ENCODE data around the gene C10orf90. TPM values are rescaled to one million over a fixed set of nuclear protein-coding genes. Genes with fewer than 3 reads are reported as not detected.
A peak's percentile ranks its signal among the peaks of the same experiment; 100 is the strongest.

The C10orf90 gene
- polyA plus RNA-seq, 5 donors: 13.0 to 29.3 (median 16.3) TPM

DNA sequence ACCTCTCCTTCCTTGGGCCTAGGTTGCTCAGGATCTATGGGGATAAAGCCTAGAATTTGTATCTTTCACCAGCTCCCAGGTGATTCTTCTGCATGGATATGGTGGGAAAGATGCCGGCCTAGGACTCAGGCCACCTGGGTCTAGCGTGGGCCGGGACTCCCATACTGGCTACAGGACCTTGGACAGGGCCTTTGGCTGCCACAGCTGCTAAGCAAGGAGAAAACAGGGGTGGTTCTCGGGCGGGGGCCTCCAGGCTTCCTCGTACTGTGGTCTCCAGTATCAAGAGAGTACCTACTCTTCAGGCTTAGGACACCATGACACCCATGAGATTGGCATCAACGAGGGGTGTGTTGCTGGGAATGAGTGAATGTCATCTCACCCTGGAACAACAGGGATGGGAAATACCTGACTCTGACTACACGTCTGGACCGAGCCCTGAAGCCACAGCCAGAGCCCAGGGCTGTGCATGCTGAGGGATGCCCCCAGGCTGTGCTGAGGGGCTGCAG, 161.9 kb downstream of the C10orf90 start:
- no peak for DNase-seq

DNA sequence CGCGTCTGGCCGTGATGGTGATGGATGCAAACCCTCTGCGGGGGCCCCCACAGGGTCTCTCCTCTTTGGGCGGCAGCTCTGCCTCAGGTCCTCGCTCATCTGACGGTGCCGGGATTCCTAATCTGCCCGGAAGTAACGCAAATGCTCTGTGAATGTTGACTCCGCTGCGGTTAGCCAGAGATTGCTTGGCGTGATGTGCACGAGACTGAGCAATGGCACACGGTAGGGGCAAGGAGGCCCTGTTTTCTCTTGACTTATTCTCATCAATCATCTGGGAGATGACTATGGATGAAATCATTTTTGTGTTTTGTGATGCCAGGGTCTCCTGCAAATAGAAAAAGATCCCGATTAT, 165.8 kb downstream of the C10orf90 start:
- DNase-seq: no peak

DNA sequence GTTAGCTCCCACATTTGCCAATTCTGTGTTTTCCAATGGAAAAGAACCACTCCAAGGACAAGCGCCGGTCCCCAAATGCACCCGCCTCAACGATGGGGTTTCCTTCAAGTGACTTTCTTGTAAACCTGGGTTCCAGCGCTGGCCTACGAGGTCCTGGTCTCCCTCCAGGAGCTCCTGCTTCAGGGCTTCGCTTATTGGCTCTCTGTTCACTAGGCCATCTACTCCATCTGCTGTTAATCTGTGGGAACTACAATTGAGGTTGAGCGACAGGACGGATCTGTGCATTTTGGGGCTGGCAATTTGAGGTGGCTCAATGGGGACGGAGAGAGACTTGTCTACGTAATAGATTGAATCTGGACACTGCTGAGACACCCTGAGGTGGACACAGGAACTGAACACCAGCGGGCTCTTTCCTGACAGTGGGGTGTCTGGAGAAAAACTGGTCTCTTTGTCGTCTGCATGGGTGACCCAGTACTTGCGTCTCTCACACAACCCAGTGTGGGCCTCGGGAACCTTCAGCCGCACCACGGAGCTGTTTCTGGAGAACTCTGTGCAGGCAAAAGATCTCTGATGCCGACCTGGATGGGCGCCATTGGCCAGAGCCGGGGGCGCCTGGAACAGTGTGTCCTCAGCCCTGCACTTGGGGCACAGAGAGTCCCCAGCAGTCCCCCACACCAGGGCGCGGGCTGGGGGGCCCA, 166.3 kb downstream of the C10orf90 start:
- peak; percentile 43 to 60 for DNase-seq

DNA sequence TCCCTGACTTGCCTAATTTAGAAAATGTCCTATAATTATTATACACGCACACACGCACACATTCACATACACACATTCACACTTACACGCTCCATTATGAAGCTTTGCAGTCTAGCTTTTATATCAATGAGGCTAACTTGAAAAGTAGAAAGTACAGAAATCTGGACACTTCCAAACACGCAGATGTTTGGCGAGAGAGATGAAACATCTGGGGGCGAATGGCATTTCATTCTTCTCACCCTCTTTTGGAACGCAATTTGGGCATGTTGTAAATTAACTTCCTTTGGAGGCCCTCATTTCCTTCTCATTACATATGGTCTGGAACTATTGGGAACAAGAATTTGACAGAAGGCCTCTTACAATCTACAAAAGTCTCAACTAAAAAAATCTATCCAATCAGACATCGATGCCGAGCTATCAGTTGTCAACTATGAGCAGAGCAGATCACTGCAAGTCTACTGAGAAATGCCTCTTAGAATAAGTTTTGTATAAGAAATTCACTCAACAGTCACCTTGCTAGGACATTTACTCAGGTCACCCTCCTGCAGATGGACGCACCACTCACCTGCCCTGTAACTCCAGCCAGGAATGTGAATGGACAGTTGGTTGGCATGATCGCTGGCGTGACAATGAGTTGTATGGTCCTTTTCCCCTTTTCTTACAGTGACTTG, 167.0 kb downstream of the C10orf90 start:
- peak; percentile 17 to 22 for DNase-seq

DNA sequence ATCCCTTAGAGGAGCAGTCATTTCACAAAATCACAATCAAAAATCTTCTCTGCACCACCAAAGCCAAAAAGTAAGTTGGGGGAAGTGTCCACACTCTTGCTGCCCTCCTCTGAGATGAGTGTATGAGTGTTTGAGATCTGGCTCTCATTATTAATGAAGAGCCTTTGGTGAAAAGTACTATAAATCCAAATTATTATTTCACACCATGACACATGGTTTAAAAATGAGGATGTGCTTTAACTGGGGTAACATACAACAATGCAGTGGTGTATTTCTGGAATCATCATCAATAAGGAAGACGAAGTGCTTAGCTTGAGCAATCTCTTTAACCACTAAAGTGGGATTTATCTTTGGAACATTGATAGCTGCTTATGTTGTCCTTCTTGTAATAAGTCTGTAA, 168.1 kb downstream of the C10orf90 start:
- no peak for DNase-seq

DNA sequence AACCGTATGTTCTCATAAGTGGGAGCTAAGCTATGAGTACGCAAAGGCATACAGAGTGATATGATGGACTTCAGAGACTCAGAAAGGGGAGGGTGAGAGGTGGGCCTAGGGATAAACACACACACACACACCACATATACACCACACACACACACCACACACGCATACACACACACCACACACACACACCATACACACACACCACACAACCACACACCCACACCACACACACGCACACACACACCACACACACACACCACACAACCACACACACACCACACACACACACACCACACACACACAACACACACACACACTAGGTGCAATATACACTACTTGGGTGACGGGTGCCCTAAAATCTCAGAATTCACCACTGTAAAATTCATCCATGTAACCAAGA, 168.7 kb downstream of the C10orf90 start:
- no peak for DNase-seq

DNA sequence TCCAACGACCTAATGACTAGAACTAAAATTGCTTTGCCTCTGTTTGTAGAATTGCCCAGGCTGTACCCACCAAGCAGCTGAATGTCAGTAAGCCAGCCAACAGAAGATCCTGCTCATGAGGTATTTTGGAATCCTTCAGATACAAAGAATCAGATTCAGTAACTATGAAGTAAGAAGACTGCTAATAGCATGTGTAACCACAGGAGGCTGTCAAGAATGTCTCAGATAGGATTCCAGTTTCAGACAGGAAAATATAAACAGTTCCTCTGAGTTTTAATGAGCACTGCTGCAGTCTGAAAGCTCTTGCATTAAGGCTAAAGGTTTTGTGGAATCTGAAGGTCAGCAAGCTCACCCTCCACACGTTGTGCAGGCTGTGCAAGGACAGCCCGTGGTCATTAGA, 169.6 kb downstream of the C10orf90 start:
- DNase-seq: no peak

DNA sequence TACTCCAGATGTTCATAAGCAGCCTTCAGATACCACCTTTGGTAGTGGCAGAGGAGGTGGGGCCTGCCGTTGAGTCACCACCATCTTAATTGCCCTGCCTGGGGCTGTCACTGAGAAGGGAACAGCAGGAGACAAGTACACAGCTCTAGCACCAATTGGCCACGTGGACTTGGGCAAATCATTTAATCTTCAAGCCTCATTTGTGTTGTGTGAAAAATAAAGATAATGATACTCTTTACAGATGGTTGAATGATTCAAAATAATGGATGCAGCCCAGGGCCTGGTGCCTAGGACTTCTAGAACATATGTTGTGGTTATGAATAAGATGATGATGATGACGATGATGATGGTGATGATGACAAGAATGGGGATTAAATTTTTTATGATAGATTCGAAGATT, 170.3 kb downstream of the C10orf90 start:
- no peak for DNase-seq

DNA sequence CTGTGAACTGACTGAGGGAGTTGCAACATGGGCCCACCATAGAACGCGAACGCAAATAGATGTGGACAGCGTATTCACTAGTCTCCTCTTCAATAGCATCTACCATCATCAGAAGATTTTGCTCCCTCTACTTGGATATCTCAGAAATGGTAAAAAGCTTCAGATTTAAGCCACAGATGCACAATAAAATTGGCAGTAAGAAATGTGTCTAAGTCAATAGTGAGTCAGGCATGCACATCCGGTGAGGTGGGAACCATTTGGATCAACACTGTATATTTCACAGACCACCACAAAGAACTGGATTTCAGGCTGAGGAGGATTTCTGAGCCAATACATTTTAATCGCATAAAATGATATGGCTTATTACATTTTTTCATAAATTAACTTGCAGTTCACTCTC, 170.7 kb downstream of the C10orf90 start:
- DNase-seq: no peak

DNA sequence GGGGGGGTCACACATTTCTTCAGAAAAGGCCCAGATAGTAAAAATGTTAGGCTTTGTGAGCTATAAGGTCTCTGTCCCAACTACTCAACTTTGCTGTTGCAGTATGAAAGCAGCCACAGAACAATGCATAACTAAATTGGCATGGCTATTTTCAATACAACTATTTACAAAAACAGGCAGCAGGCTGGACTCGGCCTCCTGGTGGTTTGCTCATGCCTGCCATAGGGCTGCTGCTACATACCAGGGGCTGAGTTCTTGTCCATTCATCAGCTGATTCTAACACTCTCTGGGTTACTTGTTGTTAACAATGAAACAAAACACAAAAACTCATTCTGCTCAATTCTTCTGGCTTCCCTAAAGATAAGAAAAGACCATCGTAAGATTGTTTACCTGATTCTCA, 172.8 kb downstream of the C10orf90 start:
- DNase-seq: no peak

DNA sequence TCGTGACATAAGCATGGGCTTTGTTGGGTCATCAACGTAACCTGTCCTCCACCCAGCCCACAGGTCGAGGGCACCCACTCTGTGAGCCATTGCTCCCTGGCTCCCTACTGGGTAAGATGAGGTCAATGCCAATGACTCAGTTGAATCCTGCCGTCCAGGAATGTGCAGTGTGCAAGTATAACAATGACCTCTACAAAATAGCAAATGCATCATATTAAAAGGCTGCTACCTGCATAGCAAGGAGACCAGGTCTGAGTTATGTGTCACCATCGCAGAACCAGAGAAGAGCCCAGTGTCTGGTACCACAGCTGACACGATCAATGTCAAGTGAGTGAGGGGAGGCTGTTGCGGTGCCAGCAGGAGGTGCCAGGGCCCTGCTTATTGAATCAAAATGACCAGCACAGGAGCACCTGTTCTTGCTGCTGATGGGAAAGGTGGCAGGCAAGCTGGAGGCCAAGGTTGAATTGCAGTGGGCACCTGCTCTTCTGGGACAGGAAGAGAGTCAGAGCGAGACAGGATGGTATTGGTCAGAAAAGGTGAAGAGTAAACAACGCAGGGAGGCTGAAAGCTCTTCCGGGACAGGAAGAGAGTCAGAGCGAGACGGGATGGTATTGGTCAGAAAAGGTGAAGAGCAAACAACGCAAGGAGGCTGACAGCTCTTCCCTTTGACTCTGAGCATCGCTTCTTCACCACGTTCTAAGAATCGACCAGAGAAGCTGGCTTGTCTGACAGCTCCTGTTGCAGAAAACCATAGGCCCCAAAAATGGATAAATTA, 173.5 kb downstream of the C10orf90 start:
- DNase-seq: no peak

DNA sequence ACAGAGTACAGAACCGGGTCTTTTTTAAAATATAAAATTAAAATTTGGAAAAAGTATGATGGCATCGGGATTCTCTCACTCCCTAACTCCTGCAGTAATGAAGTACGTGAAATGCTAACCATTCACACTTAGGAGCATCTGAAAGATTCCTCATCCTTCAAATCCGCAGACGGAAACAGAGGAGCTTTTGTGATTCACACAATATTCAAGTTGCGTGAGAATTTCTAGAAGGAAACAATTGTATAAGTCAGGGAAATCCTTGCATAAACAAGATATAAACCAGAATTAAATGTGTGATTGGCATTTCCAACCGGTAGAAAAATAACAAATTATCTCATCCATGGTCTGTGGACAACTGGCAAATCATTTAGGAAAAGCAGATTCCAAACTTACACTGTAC, 179.0 kb downstream of the C10orf90 start:
- no peak for DNase-seq

DNA sequence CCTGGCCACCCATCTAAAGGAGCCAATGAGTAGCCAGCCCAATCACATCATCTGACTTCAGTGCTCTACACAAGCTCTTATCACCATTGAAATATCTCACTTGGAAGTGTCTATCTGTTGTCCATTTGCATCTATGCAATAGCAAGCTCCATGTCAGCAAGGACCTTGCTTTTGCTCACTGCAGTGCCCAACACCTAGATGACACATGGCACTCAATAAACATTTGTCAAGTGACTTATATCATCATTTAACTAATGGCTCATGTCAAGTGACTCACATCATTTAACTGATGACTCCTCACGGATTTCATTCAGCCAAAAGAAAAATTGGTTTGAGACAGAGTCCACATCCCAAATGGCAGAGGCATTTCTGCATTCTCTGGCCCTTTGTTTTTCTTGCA, 189.3 kb downstream of the C10orf90 start:
- DNase-seq: no peak

DNA sequence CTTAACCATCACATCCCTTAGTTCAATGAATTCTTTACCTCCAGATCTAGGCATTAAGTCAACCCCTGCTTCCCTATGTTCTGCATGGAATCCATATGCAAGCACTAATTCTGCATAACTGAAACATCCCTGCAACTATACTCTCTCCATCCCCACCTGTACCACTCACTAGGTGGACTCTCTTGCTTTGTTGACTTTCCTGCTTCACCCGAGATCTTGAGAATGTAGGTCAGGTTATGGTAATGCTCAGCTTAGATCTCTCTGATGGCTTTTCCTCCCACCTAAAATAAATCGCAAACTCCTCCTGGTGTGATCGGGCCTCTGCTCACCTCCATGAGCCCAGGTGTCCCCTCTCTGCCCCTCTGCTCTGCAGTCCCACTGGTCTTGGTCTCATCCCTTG, 189.8 kb downstream of the C10orf90 start:
- no peak for DNase-seq

DNA sequence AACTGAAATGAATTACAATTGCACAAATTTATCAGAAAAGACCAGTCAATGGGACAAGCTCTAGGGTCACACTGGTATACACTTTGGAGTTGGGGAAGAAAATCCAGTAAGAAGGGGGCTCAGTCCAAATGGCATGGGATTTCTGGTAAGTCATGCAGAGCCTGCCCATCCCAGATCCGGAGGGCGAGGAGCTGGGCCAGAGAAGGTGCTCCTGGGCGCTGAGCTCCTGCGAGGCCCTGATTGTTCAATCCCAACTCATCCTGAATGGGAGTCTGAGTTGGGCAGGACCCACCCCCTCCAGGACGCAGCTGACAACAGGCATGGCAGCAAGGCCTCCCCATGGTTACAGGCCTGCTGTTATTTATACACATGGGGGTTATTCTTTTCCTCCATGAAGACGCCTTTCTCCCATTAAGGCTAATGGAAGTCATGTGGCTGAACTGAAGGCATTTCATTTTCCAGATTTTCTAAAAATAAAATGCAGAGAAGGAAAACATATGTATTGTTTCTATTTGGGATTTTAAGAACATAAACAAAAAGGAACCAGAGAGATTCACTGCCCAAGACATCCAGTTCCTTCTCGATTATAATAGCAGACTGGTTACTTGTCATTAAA, 191.1 kb downstream of the C10orf90 start:
- DNase-seq: no peak

DNA sequence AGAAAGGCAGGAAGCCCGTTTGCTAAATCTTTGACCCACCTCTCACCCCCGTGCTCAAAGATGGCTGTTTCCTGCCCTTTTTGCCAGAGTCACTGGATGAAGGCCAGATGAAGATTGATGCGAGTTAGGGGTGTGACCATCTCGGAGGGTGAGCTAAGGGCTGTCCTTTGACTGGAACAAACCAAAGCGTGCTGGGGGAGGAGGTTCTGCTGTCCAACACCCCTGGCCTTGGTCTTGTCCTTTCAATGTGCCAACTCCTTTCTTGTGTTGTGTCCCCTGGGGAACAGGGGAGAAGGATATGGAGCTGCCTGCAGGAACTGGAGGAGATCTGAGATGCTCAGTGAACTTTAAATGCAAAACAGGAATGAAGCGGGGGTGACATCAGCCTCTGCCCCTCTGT, 191.9 kb downstream of the C10orf90 start:
- DNase-seq: no peak

DNA sequence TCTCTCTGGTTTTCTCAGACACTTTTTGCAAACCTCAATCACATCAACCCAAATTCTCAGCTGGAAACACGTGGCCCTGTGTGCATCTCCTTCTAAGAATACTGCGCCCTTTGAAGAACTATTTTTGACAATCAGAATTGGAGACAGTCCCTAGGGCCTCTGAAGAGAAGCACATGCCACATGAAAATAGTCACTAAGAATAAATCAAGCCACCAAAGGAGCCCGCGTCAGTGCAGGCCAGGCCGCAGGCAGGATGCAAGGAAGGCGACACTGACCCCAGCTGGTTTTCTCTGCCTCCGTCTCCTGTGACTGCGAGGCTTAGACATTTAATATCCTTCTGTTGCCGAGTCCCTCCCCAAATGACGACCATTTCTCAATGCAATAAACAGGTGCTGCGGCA, 194.2 kb downstream of the C10orf90 start:
- DNase-seq: no peak

DNA sequence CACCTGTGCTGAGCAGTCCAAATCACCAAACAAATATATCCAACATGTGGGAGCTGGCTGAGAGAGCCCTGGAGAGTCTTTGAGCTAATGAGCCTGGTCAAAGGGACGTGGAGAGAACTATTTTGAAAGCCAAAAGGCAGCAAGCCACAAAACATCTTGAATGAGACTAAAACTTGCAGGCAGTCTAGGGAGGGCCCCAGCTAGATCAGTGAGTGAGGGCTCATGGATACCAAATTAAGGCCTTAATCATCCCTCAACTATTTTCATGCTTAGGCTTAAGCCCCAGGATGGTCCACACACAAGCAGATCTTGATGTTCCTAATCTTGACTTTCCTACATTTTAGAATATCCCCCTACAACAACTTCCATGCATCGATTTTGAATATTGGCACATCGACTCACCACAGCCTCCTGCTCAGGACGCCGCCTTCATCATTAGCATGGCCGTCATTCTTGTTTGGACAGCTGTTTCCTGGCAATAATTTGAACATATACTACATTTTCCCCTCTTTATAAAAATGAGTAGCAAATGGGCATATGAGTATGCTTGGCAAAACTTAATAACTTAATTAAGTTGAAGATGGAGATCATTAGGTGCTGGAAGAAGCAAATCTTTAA, 195.3 kb downstream of the C10orf90 start:
- no peak for DNase-seq

DNA sequence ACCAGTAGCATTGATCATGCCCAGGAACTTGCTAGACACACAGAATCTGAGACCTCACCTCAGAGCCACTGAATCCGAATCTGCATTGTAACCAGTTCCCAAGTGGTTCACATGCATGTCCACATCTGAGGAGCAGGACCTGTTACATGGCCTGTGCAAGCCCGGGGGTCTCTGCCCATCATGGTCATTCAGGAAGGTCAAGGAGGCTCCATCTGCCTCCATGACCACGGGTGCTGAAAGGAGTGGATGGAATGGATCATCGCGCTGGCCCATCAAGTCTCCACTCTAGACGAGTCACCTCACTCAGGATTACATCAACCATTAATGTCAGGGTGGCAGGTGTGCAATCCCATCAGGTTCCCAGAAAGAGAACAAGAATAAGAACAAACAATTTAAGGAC, 196.5 kb downstream of the C10orf90 start:
- DNase-seq: no peak

DNA sequence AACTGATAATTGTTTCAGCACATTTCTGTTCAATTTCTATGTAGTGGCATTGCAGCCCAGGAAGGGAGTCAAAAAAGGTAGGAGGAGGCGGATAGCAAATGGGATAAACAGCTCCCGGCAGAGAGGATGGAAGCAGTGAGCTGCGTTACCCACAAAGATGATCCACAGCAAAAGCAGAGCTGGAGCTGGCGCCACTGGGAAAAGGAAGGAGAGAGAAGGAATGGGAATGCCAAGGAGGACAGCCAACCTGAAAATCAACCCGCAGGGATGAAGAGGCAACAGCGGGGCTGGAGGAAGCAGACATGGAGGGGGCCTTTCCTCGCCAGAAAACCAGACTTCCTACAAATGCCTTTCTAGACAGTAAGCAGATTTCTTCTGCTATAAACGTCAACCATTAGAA, 199.5 kb downstream of the C10orf90 start:
- no peak for DNase-seq

DNA sequence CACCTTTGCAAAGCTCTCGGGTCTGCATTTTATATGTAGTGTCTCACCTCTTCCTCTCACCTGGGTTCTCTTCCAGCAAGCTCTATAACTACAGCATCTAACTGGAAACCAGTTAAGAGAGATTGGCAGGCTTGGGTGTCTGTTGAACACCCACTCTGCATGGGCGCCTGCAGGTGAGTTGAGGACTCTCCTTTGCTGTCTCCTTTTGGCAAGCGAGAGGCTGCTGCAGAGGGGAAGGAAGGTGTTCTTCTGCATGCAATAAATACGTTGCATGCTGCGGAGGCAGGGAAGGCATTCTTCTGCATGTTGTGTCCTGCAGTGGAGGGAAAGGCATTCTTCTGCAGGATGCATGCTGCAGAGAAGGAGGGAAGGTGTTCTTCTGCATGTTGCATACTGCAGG, 200.8 kb downstream of the C10orf90 start:
- no peak for DNase-seq

All from right lung (tissue), 5 donors.